Uterus (tissue), 2 donors: Measurements from ENCODE around the gene DUSP6.

ENCODE experiments used
- POLR2A ChIP-seq, 2 donors: fragments of 450-650 bp; IDR thresholded peaks; one replicate each; pipeline ENCODE4 v1.6.1; 2016; ENCODE audit warnings: antibody characterized with exemption in 2 of 2, mild to moderate bottlenecking in 1 of 2, moderate library complexity in 1 of 2
- TF ChIP-seq, protein P1 (sequence below), 4 experiments: fragments of 200-600 bp in 2 of 4; fragments of 450-650 bp in 2 of 4; sonication (generic) in 2 of 4; IDR thresholded peaks; one replicate each; pipeline ENCODE4 v1.5.1; 2016 to 2019; ENCODE audit warnings: antibody characterized with exemption in 4 of 4, mild to moderate bottlenecking in 2 of 4, moderate library complexity in 1 of 4

DNA sequence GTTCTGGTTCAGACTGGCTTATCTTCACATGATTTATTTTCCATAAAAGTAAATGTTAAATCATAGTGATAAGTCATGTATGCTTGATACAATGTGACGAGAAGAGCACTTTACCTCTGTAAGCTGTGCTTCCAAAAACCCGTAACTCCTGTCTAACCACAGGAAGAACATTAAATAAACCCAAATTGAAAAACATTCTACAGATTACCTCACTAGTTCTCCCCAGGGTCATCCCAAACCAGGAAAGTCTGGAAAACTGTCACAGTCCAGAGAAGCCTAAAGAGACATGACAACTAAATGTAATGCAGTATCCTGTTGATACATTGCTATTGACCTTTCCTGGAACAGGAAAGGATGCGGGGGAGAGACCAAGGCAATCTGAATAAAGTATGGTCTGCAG, 32.5 kb upstream of the DUSP6 start:
- TF ChIP-seq, protein P1, sequence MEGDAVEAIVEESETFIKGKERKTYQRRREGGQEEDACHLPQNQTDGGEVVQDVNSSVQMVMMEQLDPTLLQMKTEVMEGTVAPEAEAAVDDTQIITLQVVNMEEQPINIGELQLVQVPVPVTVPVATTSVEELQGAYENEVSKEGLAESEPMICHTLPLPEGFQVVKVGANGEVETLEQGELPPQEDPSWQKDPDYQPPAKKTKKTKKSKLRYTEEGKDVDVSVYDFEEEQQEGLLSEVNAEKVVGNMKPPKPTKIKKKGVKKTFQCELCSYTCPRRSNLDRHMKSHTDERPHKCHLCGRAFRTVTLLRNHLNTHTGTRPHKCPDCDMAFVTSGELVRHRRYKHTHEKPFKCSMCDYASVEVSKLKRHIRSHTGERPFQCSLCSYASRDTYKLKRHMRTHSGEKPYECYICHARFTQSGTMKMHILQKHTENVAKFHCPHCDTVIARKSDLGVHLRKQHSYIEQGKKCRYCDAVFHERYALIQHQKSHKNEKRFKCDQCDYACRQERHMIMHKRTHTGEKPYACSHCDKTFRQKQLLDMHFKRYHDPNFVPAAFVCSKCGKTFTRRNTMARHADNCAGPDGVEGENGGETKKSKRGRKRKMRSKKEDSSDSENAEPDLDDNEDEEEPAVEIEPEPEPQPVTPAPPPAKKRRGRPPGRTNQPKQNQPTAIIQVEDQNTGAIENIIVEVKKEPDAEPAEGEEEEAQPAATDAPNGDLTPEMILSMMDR (IDR thresholded peaks at IDR 0.05), result no peak
- TF ChIP-seq POLR2A (IDR thresholded peaks at IDR 0.05), result no peak
